ENCODE data around the gene DGUOK. TPM values are rescaled to one million over a fixed set of nuclear protein-coding genes. Genes with fewer than 3 reads are reported as not detected.
"Not testable (repeated sequence)": the region's sequence is repeated elsewhere in the genome, so short reads cannot be mapped to it uniquely, and the experiment has no call there.

Gene DGUOK
- total RNA-seq, 2 experiments from 2014 or later: 96.4 to 103 TPM

DNA sequence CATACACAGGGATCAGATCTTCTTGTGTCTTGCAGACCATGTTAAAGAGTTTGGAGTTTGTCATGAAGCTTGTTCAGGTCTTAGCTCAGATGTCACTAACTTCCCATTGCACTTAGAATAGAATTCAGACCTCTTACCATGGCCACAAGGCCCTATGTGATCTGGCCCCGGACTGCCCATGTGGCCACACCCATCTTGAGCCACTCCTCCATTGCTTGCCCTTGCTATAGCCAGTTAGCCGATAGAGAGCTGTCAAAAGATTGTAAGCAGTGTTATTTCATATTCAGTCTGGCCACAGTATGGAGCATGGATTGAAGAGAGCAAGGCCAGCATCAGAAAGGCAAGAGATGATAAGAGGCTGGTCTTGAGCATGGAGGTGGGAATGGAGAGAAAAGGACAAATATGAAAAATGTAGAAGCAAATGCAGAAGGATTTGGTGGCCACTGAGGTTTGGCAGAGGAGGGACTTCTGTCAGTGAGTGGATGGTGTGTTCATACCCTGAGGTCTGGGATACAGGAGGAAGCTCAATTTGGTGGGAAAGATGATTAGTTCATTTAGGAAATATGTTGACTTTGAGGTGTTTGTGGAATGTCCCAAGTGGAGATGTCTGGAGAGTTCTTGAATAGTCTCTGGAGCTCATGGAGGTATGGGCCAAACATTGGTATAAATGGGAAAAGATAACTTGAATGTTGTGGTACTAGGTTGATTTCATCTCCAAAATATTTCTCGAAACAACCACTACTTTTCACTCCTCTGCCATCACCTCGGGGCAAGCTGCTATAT, 10.6 kb downstream of the DGUOK start:
- peaks cover 82% of the 10 kb centered on the region for H3K4me1 Mint-ChIP-seq (ENCODE audit: low read depth)
- H3K27ac Mint-ChIP-seq: no peak overlapping the region
- H3K4me3 Mint-ChIP-seq: no peak overlapping the region
- no peaks in the 10 kb centered on the region for H3K9me3 Mint-ChIP-seq
- H3K36me3 Mint-ChIP-seq (ENCODE audit: low read depth): peaks cover 68% of the 10 kb centered on the region
- intact Hi-C loops (cut with micrococcal nuclease): no loop called here
- CTCF ChIA-PET: interaction anchor here (1.0 to 2.1 kb wide), 4 partner anchors 12 to 113 kb away, joined by 3 to 5 read pairs (median 4); no protein-coding TSS in a partner anchor
- DNase-seq: no peak
- no peak for TF ChIP-seq CTCF (IDR thresholded peaks at IDR 0.05)
- POLR2A ChIA-PET: interaction anchor here (0.8 to 0.9 kb wide), 2 partner anchors 42 to 508 kb away, joined by 3 read pairs; no protein-coding TSS in a partner anchor
- H3K27me3 Mint-ChIP-seq: no peaks in the 10 kb centered on the region
- ATAC-seq: no peak

DNA sequence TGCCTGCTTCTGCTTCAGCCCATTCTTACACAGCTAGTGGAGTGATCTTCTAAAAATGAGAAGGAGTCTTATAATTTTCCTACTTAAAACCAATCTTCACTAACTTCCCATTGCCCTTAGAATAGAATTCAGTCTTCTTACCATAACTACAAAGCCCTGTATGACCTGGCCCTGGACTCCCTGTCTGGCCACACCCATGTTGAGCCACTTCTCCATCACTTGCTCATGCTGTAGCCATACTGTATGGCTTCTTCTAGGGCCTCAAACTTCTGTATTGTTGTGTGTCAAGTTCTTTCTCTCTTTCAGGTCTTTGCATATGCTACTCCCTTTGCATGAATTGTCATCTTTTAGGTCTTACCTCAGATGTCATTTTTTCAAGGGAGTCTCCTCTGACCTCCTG, 11.2 kb downstream of the DGUOK start:
- intact Hi-C loops (cut with micrococcal nuclease): loop anchor here (2.0 kb wide), 1 partner anchor 49 kb away; no protein-coding TSS in a partner anchor
- no peak for ATAC-seq
- no peak for TF ChIP-seq CTCF (IDR thresholded peaks at IDR 0.05)
- POLR2A ChIA-PET: interaction anchor here (0.8 to 2.0 kb wide), 2 partner anchors 48 to 507 kb away, joined by 3 to 7 read pairs; no protein-coding TSS in a partner anchor
- Mint-ChIP-seq H3K27ac (peak overlapping the region; percentile 7), H3K4me1 (ENCODE audit: low read depth) (peaks cover 81% of the 10 kb centered on the region), H3K27me3 (no peaks in the 10 kb centered on the region), H3K4me3 (no peak overlapping the region), H3K36me3 (ENCODE audit: low read depth) (peaks cover 67% of the 10 kb centered on the region), H3K9me3 (no peaks in the 10 kb centered on the region)
- no peak for DNase-seq
- CTCF ChIA-PET: interaction anchor here (1.1 to 2.1 kb wide), 8 partner anchors 11 to 211 kb away, joined by 3 to 9 read pairs (median 4); no protein-coding TSS in a partner anchor

- peak; percentile 25 for DNase-seq
- POLR2A ChIA-PET: interaction anchor here (0.8 to 2.0 kb wide), 5 partner anchors 9 to 47 kb away, joined by 3 to 7 read pairs (median 4); no protein-coding TSS in a partner anchor
- TF ChIP-seq CTCF (IDR thresholded peaks at IDR 0.05): no peak
- no peaks in the 10 kb centered on the region for H3K9me3 Mint-ChIP-seq
- peaks cover 68% of the 10 kb centered on the region for H3K36me3 Mint-ChIP-seq (ENCODE audit: low read depth)
- CTCF ChIA-PET: interaction anchor here (0.8 to 2.1 kb wide), 11 partner anchors 10 to 210 kb away, joined by 3 to 9 read pairs (median 4); no protein-coding TSS in a partner anchor
- H3K4me1 Mint-ChIP-seq (ENCODE audit: low read depth): peaks cover 79% of the 10 kb centered on the region
- H3K27me3 Mint-ChIP-seq: no peaks in the 10 kb centered on the region
- H3K27ac Mint-ChIP-seq: peak overlapping the region; percentile 65
- peak; percentile 88 for ATAC-seq
- intact Hi-C loops (cut with micrococcal nuclease): loop anchor here (2.0 kb wide), 1 partner anchor 48 kb away; no protein-coding TSS in a partner anchor
- H3K4me3 Mint-ChIP-seq: no peak overlapping the region
Observed at GRCh38 chr2:73938718-73939352, 12.2 kb downstream of the DGUOK start.

DNA sequence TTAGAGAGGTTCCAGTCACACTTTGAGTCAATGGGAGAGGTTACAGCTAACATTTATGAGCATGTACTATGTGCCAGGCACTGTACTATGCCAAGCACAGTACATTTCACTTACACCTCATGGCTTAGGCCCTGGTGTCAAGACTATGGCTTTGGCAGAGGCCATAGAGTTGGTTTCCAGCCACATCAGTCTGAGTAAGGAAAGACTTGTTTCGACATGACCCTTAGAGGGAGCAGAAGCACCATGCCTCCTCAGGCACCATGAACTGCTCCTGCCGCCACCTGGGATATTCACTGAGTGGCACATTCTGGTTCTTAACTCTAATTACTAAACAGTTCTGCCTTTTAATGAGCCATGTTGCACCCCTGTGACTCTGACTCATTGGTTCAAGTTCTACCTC, 12.7 kb downstream of the DGUOK start:
- intact Hi-C loops (cut with micrococcal nuclease): loop anchor here (2.0 kb wide), 1 partner anchor 47 kb away; no protein-coding TSS in a partner anchor
- peaks cover 79% of the 10 kb centered on the region for H3K4me1 Mint-ChIP-seq (ENCODE audit: low read depth)

DNA sequence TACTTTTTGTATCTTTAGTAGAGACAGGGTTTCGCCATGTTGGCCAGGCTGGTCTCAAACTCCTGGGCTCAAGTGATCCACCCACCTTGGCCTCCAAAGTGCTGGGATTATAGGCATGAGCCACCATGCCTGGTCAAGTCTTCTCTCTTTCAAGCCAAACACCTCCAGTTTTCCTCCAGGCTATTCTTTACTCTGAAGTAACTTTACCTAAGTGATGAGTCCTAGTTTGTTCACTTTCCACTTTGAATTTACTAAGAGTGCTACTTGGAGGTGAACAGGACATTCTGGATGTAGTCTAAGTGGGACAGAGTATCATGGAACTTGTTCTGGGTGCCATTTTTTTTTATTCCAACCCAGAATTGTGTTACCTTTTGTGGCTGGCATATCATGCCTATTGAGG, 13.4 kb downstream of the DGUOK start:
- CTCF ChIA-PET: interaction anchor here (1.4 kb wide), 1 partner anchor 207 kb away, joined by 4 read pairs; no protein-coding TSS in a partner anchor
- ATAC-seq; DNase-seq; H3K4me3 Mint-ChIP-seq; intact Hi-C loops (cut with micrococcal nuclease); H3K9me3 Mint-ChIP-seq; H3K27me3 Mint-ChIP-seq: not testable (repeated sequence)
- POLR2A ChIA-PET: interaction anchor here (2.0 kb wide), 1 partner anchor 46 kb away, joined by 7 read pairs; no protein-coding TSS in a partner anchor
- Mint-ChIP-seq H3K36me3 (ENCODE audit: low read depth) (peaks cover 73% of the 10 kb centered on the region), H3K4me1 (ENCODE audit: low read depth) (peaks cover 86% of the 10 kb centered on the region), H3K27ac (peak overlapping the region; percentile 61)

More for the DNA sequence above, 12.7 kb downstream of the DGUOK start:
- H3K4me3 Mint-ChIP-seq: no peak overlapping the region
- peak overlapping the region; percentile 61 for H3K27ac Mint-ChIP-seq
- H3K27me3 Mint-ChIP-seq: no peaks in the 10 kb centered on the region
- TF ChIP-seq CTCF (IDR thresholded peaks at IDR 0.05): no peak
- POLR2A ChIA-PET: interaction anchor here (0.8 to 2.0 kb wide), 5 partner anchors 9 to 47 kb away, joined by 3 to 7 read pairs (median 4); no protein-coding TSS in a partner anchor
- ATAC-seq (peak; percentile 72), DNase-seq (peak; percentile 44)
- CTCF ChIA-PET: interaction anchor here (0.8 to 1.5 kb wide), 9 partner anchors 24 to 210 kb away, joined by 3 to 9 read pairs (median 4); no protein-coding TSS in a partner anchor
- H3K9me3 Mint-ChIP-seq: no peaks in the 10 kb centered on the region
- H3K36me3 Mint-ChIP-seq (ENCODE audit: low read depth): peaks cover 68% of the 10 kb centered on the region
